Ishikawa (cell line): ENCODE results near the gene FOXQ1.

Experiments used
- CEBPB ChIP-seq: IDR thresholded peaks from 2 replicates; pipeline ENCODE4 v1.6.1; 2012
- CREB1 ChIP-seq: IDR thresholded peaks from 2 replicates; pipeline ENCODE4 v1.6.1; 2012; ENCODE audit warnings: low read depth
- EGR1 ChIP-seq: IDR thresholded peaks from 2 replicates; pipeline ENCODE4 v1.6.1; 2012
- EP300 ChIP-seq: IDR thresholded peaks from 2 replicates; pipeline ENCODE4 v1.6.1; 2012; ENCODE audit warnings: borderline replicate concordance
- FOXM1 ChIP-seq: IDR thresholded peaks from 2 replicates; pipeline ENCODE4 v1.6.1; 2012; ENCODE audit warnings: low read depth, borderline replicate concordance
- NFIC ChIP-seq: IDR thresholded peaks from 2 replicates; pipeline ENCODE4 v1.6.1; 2012
- RAD21 ChIP-seq: IDR thresholded peaks from 2 replicates; pipeline ENCODE4 v1.6.1; 2012; ENCODE audit warnings: low read depth
- TAF1 ChIP-seq: IDR thresholded peaks from 2 replicates; pipeline ENCODE4 v1.6.1; 2012; ENCODE audit warnings: low read depth, mild to moderate bottlenecking
- TCF12 ChIP-seq: IDR thresholded peaks from 2 replicates; pipeline ENCODE4 v1.6.1; 2012; ENCODE audit warnings: low read depth
- TEAD4 ChIP-seq: IDR thresholded peaks from 2 replicates; pipeline ENCODE4 v1.6.1; 2012
- YY1 ChIP-seq: IDR thresholded peaks from 2 replicates; pipeline ENCODE4 v1.6.1; 2012; ENCODE audit warnings: low read depth
- ZBTB7A ChIP-seq: IDR thresholded peaks from 2 replicates; pipeline ENCODE4 v1.6.1; 2012; ENCODE audit warnings: low read depth
- TF ChIP-seq, protein P1 (sequence below): IDR thresholded peaks from 2 replicates; pipeline ENCODE4 v1.6.1; 2012; ENCODE audit warnings: low read depth, mild to moderate bottlenecking
- TF ChIP-seq, protein P2 (sequence below): IDR thresholded peaks from 2 replicates; pipeline ENCODE4 v1.6.1; 2012
- TF ChIP-seq, protein P3 (sequence below): IDR thresholded peaks from 2 replicates; pipeline ENCODE4 v1.6.1; 2012

Gene FOXQ1

DNA sequence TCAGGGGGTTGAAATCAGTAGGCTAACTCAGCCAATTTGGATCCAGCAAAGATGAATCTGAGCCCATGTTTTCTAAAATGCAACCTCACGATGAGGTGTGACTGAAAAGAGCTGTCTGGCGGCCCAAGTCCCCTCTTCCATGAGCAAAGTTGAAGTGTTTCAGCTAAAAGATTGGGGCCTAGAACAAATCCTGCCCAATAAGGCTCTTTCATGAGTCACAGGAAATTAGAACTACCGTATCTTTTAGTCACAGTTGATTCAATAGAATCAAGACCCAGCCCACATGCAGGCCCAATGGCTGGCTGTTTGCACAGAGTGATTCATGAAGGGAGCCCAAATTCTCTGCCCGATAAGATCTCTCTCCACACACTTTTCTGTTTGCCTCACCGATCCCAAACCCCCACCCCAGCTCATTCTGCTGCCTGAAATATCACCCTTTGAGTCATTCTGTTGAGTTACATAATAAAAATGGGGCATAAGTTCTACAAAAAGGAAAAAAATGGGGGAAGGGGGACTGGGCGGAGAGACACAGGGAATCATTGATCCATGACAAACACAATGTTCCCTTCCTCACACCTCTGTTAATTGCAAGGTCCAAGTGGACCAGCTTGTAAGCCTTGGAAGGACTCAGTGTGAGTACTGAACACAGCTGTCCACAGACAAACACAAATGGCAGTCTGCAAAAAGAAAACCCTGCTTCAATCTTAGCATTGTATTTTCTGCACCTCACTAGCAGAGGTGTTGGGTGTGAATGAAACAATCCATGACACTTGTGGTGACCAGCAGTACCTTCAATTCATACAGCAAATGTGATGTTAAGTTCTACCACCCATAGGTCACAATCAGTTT, 13.8 kb downstream of the FOXQ1 start:
- 0 out of 2 replicates have a peak, but pooled peaks have one; percentile 15 for TF ChIP-seq EP300
- TF ChIP-seq, protein P1, sequence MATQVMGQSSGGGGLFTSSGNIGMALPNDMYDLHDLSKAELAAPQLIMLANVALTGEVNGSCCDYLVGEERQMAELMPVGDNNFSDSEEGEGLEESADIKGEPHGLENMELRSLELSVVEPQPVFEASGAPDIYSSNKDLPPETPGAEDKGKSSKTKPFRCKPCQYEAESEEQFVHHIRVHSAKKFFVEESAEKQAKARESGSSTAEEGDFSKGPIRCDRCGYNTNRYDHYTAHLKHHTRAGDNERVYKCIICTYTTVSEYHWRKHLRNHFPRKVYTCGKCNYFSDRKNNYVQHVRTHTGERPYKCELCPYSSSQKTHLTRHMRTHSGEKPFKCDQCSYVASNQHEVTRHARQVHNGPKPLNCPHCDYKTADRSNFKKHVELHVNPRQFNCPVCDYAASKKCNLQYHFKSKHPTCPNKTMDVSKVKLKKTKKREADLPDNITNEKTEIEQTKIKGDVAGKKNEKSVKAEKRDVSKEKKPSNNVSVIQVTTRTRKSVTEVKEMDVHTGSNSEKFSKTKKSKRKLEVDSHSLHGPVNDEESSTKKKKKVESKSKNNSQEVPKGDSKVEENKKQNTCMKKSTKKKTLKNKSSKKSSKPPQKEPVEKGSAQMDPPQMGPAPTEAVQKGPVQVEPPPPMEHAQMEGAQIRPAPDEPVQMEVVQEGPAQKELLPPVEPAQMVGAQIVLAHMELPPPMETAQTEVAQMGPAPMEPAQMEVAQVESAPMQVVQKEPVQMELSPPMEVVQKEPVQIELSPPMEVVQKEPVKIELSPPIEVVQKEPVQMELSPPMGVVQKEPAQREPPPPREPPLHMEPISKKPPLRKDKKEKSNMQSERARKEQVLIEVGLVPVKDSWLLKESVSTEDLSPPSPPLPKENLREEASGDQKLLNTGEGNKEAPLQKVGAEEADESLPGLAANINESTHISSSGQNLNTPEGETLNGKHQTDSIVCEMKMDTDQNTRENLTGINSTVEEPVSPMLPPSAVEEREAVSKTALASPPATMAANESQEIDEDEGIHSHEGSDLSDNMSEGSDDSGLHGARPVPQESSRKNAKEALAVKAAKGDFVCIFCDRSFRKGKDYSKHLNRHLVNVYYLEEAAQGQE, result no peak
- peak; percentile 47 for TF ChIP-seq TCF12

DNA sequence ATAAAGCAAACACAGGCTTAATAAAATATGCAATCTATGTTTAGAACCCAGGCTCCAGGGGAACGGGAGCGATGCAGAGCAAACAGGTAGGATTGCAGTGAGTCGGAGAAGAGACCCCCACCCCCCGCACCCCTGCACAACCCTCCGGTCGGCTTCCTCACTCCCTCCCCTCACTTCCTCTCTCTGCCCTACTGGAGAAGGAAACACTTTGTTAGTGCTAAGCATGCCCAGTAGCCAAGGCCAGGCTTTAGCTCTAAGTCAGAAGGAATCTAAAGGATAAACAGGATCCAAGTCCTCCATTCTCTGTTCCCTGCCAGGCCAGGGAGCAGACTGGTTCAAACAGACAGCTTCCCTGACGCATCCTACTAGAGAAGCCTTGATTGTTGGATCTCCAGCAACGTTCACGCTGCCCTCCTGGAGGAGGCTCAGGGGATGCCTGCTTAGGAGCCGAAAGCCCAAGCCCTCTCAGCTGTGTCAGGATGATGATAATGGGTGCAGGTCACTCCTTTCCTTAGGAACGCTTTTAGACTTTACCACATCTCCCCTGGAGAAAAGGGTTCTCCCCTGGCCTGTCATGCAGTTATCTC, 14.7 kb downstream of the FOXQ1 start:
- TF ChIP-seq EGR1, result no peak
- no peak for TF ChIP-seq NFIC
- TF ChIP-seq, protein P2, sequence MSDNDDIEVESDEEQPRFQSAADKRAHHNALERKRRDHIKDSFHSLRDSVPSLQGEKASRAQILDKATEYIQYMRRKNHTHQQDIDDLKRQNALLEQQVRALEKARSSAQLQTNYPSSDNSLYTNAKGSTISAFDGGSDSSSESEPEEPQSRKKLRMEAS, result no peak
- TF ChIP-seq, protein P3, sequence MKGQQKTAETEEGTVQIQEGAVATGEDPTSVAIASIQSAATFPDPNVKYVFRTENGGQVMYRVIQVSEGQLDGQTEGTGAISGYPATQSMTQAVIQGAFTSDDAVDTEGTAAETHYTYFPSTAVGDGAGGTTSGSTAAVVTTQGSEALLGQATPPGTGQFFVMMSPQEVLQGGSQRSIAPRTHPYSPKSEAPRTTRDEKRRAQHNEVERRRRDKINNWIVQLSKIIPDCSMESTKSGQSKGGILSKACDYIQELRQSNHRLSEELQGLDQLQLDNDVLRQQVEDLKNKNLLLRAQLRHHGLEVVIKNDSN, result no peak
- TF ChIP-seq FOXM1, result no peak
- TF ChIP-seq RAD21, result no peak
- TF ChIP-seq TAF1, result no peak
- TF ChIP-seq TCF12, result no peak
- no peak for TF ChIP-seq YY1
- no peak for TF ChIP-seq ZBTB7A
- TF ChIP-seq CEBPB, result no peak

DNA sequence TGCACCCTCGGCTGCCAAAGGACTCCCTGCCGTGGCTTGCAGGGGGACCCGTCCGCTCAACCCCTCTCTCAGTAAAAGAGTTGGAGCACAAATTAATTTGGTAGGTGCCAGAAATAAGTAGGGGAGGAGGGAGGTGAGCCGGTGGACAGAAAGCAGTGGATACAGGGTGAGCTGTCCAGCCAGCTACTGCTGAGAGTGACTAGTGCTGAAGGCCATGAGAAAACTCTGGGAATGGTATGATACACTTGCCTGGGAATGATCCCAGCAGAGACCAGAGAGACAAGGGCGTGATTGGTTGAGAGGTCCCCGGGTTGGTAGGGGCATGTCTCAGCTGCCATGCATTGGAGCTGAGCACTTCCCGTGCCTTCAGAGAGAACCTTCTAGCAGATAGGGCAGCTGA, 15.7 kb downstream of the FOXQ1 start:
- no peak for TF ChIP-seq EGR1
- no peak for TF ChIP-seq CEBPB
- no peak for TF ChIP-seq YY1
- no peak for TF ChIP-seq FOXM1
- TF ChIP-seq, protein P1, result peak; percentile 53; the same call in 1 of the 2 replicates

DNA sequence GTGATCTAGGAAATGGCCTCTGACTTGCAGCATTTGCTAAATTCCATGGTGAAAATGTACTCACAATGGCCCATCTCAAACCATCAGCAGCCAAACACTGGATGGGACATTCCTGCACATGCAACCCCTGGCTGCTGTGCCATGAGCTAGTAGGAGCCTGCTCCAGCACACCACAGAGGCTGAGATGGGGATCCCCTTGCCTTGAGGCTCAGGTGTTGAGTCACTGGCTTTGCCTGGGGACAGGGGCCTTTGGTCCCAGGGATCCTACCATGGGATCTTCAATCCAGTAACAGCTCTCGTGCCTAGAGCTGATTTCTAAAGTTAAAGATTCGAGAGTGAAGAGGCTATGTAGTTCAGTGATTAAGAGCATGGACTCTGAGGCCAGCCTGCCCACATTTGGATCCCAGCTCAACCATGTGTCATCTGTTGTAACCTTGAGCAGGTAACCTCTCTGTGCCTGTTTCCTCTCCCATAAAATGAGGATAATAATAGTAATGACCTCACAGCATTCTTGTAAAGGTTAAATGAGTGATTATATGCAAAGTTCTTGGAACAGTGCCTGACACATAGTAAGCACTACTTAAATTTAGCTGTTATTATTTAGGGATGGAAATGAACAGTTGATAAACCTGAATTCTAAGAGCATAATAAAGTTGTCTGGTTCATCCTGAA, 16.4 kb downstream of the FOXQ1 start:
- TF ChIP-seq TAF1 (no peak), CEBPB (no peak), FOXM1 (no peak), NFIC (no peak), ZBTB7A (no peak), EP300 (no peak), EGR1 (no peak), YY1 (no peak), CREB1 (no peak), TEAD4 (no peak)

DNA sequence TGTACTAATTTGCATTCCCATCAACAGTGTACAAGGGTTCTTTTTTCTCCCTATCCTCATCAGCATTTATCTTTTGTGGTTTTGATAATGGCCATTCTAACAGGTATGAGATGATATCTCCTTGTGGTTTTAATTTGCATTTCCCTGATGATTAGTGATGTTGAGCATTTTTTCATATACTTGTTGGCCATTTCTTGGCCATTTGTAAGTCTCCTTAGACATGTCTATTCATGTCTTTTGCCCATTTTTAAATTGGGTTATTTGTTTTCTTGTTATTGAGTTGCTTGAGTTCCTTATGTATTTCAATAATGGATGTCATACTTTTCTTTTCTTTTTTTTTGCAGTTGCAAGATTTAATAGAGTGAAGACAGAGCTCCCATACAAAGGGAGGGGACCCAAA, 17.8 kb downstream of the FOXQ1 start:
- TF ChIP-seq NFIC (no peak), EP300 (no peak), TCF12 (no peak), EGR1 (no peak), RAD21 (no peak), FOXM1 (no peak), ZBTB7A (no peak), CEBPB (no peak), TEAD4 (no peak)
- TF ChIP-seq, protein P2, result no peak
- TF ChIP-seq, protein P3, result no peak

DNA sequence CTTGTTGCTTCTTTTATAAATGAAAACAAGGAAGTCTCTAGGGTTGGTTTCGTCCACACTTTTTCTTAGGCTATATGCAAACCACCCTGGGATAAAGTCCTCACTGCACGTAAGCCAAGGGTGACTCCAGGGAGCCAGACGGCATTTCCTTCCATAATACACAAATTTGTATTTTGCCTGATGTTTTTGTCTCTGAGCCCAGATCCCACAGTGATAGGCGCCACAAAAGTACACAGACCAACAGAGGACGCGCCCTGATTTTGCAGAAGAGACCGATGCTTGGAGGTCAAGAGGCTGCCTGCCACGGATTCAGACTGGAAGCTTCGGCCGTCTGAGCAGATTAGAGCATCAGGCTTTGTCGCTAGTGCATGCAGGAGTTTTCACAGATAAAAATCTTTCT, 22.8 kb downstream of the FOXQ1 start:
- TF ChIP-seq CREB1, result no peak
- no peak for TF ChIP-seq RAD21
- TF ChIP-seq TEAD4, result no peak
- TF ChIP-seq, protein P1, result no peak
- no peak for TF ChIP-seq FOXM1
- TF ChIP-seq TCF12, result no peak
- TF ChIP-seq TAF1, result no peak
- TF ChIP-seq, protein P3, result no peak
- no peak for TF ChIP-seq NFIC
- TF ChIP-seq EGR1, result no peak
- TF ChIP-seq, protein P2, result no peak
- no peak for TF ChIP-seq CEBPB
- no peak for TF ChIP-seq YY1
- no peak for TF ChIP-seq EP300
